HepG2 (cell line): ENCODE data around the gene UBXN2A. TPM values are rescaled to one million over a fixed set of nuclear protein-coding genes. Genes with fewer than 3 reads are reported as not detected.
A peak's percentile ranks its signal among the peaks of the same experiment; 100 is the strongest.

Experiments used
- EP300 ChIP-seq, 3 experiments: sonication (generic) in 1 of 3; formaldehyde crosslinking in 1 of 3; IDR thresholded peaks; 2 replicates each; pipeline versions ENCODE4 v1.5.1 to v1.6.1; 2011 to 2020; ENCODE audit warnings: low read depth in 2 of 3, low read length in 2 of 3, borderline replicate concordance in 1 of 3, improper control_type of control experiment in 1 of 3, mild to moderate bottlenecking in 1 of 3, missing genetic modification reagents in 1 of 3, moderate library complexity in 1 of 3
- ERF ChIP-seq: IDR thresholded peaks from 2 replicates; pipeline ENCODE4 v1.6.1; 2018; ENCODE audit warnings: missing biosample characterization, missing genetic modification reagents
- GATA4 ChIP-seq: sonication (generic); IDR thresholded peaks from 2 replicates; pipeline ENCODE4 v1.6.1; 2016; ENCODE audit warnings: antibody characterized with exemption, low read depth, borderline replicate concordance
- HES4 ChIP-seq: sonication (generic); formaldehyde crosslinking; IDR thresholded peaks from 2 replicates; pipeline ENCODE4 v1.9.0; 2021; ENCODE audit warnings: mild to moderate bottlenecking, missing genetic modification reagents, borderline replicate concordance
- HNRNPL ChIP-seq: fragments of 200-400 bp; formaldehyde crosslinking; IDR thresholded peaks from 2 replicates; pipeline ENCODE4 v1.6.1; 2017; ENCODE audit warnings: mild to moderate bottlenecking, low read depth, low read length
- NR3C1 ChIP-seq: sonication (generic); formaldehyde crosslinking; IDR thresholded peaks from 2 replicates; pipeline ENCODE4 v1.4.0; 2020; ENCODE audit warnings: missing genetic modification reagents
- RXRB ChIP-seq: IDR thresholded peaks from 2 replicates; pipeline ENCODE4 v1.6.1; 2016; ENCODE audit warnings: borderline replicate concordance, missing genetic modification reagents, missing compliant biosample characterization
- ZBTB38 ChIP-seq: sonication (generic); formaldehyde crosslinking; IDR thresholded peaks from 2 replicates; pipeline ENCODE4 v1.5.1; 2020; ENCODE audit warnings: mild to moderate bottlenecking, missing genetic modification reagents
- ZFP1 ChIP-seq: IDR thresholded peaks from 2 replicates; pipeline ENCODE4 v1.6.1; 2016
- ZNF556 ChIP-seq: sonication (generic); formaldehyde crosslinking; IDR thresholded peaks from 2 replicates; pipeline ENCODE4 v1.4.0; 2020; ENCODE audit warnings: mild to moderate bottlenecking, missing genetic modification reagents, borderline replicate concordance
- ZNF773 ChIP-seq: sonication (generic); formaldehyde crosslinking; IDR thresholded peaks from 2 replicates; pipeline ENCODE4 v1.4.0; 2020; ENCODE audit warnings: missing genetic modification reagents, borderline replicate concordance
- ZNF775 ChIP-seq: sonication (generic); formaldehyde crosslinking; IDR thresholded peaks from 2 replicates; pipeline ENCODE4 v1.4.0; 2020; ENCODE audit warnings: missing genetic modification reagents, mild to moderate bottlenecking, moderate library complexity, borderline replicate concordance
- polyA plus RNA-seq, 8 experiments: library from polyadenylated mRNA; depleted of rRNA in 3 of 8; stranded (reverse) in 7 of 8; unstranded in 1 of 8; fragments of >200 nt; fragmentation: Illumina TruSeq in 4 of 8; extraction: Trizol in 4 of 8; gene quantifications; 2 replicates each; pipeline versions ENCODE4 v1.2.1 to v1.2.3, GENCODE V29; 2011 to 2016; ENCODE audit warnings: low read depth in 4 of 8, missing spikeins in 1 of 8, mixed read lengths in 1 of 8; ENCODE audit not compliant: insufficient read depth in 1 of 8
- total RNA-seq, 5 experiments: library from RNA; depleted of rRNA; stranded (reverse); fragments of >200 nt; fragmentation: Illumina TruSeq; extraction: Trizol; gene quantifications; 2 replicates each; pipeline ENCODE4 v1.2.3, GENCODE V29; 2016; ENCODE audit warnings: low read depth in 1 of 5
- TF ChIP-seq, protein P1 (sequence below): sonication (generic); formaldehyde crosslinking; IDR thresholded peaks from 2 replicates; pipeline ENCODE4 v1.4.0; 2020; ENCODE audit warnings: missing genetic modification reagents
- TF ChIP-seq, protein P2 (sequence below): sonication (generic); formaldehyde crosslinking; IDR thresholded peaks from 2 replicates; pipeline ENCODE4 v1.4.0; 2020; ENCODE audit warnings: missing genetic modification reagents, borderline replicate concordance
- TF ChIP-seq, protein P3 (sequence below): IDR thresholded peaks from 2 replicates; pipeline ENCODE4 v1.6.1; 2016; ENCODE audit warnings: mild to moderate bottlenecking
- TF ChIP-seq, protein P4 (sequence below): IDR thresholded peaks from 2 replicates; pipeline ENCODE4 v1.6.1; 2016; ENCODE audit warnings: low read depth

Gene UBXN2A
- total and polyA plus RNA-seq, 2 of the 13 experiments (the other 11 are each of a cell fraction or from before 2014, with no cell fraction given) = 8.3 to 20.9 TPM

DNA sequence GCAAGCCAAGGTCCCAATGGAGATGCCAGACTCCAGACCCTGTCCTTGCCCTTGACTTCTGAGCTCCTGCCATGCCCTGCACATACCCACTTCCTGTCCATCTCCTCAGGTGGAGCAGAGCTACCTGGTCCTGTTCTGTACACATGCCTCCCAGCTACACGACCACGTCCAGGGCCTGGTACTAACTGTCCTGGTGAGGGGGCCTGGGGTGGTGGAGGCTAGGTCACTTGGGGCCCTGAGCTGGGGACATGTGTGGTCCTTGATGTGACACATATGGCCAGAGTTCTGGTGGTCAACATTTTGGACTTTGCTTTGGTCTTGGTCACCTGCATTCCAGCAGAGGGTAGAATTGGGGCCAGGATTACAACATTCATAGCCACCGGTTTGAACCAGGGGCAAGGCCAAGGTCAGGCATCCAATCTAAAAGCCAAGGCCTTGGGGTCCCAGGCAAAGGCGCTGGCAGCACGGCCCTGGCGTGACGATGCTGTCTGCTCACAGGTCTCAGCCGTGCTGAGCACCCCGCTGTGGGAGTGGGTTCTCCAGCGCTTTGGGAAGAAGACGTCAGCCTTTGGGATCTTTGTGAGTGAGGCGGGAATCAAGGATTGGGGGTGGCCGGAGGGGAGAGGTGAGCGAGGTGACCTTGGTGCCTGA is 82.2 kb downstream of the UBXN2A start (continued):
- TF ChIP-seq, protein P1, sequence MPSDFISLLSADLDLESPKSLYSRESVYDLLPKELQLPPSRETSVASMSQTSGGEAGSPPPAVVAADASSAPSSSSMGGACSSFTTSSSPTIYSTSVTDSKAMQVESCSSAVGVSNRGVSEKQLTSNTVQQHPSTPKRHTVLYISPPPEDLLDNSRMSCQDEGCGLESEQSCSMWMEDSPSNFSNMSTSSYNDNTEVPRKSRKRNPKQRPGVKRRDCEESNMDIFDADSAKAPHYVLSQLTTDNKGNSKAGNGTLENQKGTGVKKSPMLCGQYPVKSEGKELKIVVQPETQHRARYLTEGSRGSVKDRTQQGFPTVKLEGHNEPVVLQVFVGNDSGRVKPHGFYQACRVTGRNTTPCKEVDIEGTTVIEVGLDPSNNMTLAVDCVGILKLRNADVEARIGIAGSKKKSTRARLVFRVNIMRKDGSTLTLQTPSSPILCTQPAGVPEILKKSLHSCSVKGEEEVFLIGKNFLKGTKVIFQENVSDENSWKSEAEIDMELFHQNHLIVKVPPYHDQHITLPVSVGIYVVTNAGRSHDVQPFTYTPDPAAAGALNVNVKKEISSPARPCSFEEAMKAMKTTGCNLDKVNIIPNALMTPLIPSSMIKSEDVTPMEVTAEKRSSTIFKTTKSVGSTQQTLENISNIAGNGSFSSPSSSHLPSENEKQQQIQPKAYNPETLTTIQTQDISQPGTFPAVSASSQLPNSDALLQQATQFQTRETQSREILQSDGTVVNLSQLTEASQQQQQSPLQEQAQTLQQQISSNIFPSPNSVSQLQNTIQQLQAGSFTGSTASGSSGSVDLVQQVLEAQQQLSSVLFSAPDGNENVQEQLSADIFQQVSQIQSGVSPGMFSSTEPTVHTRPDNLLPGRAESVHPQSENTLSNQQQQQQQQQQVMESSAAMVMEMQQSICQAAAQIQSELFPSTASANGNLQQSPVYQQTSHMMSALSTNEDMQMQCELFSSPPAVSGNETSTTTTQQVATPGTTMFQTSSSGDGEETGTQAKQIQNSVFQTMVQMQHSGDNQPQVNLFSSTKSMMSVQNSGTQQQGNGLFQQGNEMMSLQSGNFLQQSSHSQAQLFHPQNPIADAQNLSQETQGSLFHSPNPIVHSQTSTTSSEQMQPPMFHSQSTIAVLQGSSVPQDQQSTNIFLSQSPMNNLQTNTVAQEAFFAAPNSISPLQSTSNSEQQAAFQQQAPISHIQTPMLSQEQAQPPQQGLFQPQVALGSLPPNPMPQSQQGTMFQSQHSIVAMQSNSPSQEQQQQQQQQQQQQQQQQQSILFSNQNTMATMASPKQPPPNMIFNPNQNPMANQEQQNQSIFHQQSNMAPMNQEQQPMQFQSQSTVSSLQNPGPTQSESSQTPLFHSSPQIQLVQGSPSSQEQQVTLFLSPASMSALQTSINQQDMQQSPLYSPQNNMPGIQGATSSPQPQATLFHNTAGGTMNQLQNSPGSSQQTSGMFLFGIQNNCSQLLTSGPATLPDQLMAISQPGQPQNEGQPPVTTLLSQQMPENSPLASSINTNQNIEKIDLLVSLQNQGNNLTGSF = no peak
- TF ChIP-seq GATA4 (no peak), HNRNPL (no peak), EP300 (IDR thresholded peaks at IDR 0.05; ENCODE audit: low read depth in 2 of 2, low read length in 2 of 2) (peak; percentile 80 to 88), EP300 (CRISPR knock-in tag; IDR thresholded peaks at IDR 0.05; ENCODE audit: borderline replicate concordance) (no peak; the same call in 1 of the 2 replicates), NR3C1 (no peak), RXRB (CRISPR knock-in tag) (peak; percentile 96), ZFP1 (CRISPR knock-in tag) (0 out of 2 replicates have a peak, but pooled peaks have one; percentile 28), ZNF556 (CRISPR knock-in tag) (peak; percentile 8; the same call in 1 of the 2 replicates), ERF (CRISPR knock-in tag) (peak; percentile 75; the same call in 1 of the 2 replicates), ZNF775 (CRISPR knock-in tag) (no peak), ZBTB38 (CRISPR knock-in tag) (peak; percentile 47; the same call in 1 of the 2 replicates), ZNF773 (CRISPR knock-in tag) (no peak), HES4 (CRISPR knock-in tag) (no peak)
- TF ChIP-seq, protein P2, sequence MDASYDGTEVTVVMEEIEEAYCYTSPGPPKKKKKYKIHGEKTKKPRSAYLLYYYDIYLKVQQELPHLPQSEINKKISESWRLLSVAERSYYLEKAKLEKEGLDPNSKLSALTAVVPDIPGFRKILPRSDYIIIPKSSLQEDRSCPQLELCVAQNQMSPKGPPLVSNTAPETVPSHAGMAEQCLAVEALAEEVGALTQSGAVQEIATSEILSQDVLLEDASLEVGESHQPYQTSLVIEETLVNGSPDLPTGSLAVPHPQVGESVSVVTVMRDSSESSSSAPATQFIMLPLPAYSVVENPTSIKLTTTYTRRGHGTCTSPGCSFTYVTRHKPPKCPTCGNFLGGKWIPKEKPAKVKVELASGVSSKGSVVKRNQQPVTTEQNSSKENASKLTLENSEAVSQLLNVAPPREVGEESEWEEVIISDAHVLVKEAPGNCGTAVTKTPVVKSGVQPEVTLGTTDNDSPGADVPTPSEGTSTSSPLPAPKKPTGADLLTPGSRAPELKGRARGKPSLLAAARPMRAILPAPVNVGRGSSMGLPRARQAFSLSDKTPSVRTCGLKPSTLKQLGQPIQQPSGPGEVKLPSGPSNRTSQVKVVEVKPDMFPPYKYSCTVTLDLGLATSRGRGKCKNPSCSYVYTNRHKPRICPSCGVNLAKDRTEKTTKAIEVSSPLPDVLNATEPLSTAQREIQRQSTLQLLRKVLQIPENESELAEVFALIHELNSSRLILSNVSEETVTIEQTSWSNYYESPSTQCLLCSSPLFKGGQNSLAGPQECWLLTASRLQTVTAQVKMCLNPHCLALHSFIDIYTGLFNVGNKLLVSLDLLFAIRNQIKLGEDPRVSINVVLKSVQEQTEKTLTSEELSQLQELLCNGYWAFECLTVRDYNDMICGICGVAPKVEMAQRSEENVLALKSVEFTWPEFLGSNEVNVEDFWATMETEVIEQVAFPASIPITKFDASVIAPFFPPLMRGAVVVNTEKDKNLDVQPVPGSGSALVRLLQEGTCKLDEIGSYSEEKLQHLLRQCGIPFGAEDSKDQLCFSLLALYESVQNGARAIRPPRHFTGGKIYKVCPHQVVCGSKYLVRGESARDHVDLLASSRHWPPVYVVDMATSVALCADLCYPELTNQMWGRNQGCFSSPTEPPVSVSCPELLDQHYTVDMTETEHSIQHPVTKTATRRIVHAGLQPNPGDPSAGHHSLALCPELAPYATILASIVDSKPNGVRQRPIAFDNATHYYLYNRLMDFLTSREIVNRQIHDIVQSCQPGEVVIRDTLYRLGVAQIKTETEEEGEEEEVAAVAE (CRISPR knock-in tag) = no peak
- TF ChIP-seq, protein P3, sequence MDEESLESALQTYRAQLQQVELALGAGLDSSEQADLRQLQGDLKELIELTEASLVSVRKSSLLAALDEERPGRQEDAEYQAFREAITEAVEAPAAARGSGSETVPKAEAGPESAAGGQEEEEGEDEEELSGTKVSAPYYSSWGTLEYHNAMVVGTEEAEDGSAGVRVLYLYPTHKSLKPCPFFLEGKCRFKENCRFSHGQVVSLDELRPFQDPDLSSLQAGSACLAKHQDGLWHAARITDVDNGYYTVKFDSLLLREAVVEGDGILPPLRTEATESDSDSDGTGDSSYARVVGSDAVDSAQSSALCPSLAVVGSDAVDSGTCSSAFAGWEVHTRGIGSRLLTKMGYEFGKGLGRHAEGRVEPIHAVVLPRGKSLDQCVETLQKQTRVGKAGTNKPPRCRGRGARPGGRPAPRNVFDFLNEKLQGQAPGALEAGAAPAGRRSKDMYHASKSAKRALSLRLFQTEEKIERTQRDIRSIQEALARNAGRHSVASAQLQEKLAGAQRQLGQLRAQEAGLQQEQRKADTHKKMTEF = peak; percentile 72
- TF ChIP-seq, protein P4, sequence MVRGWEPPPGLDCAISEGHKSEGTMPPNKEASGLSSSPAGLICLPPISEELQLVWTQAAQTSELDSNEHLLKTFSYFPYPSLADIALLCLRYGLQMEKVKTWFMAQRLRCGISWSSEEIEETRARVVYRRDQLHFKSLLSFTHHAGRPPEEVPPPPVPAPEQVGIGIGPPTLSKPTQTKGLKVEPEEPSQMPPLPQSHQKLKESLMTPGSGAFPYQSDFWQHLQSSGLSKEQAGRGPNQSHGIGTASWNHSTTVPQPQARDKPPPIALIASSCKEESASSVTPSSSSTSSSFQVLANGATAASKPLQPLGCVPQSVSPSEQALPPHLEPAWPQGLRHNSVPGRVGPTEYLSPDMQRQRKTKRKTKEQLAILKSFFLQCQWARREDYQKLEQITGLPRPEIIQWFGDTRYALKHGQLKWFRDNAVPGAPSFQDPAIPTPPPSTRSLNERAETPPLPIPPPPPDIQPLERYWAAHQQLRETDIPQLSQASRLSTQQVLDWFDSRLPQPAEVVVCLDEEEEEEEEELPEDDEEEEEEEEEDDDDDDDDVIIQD (CRISPR knock-in tag) = 0 out of 2 replicates have a peak, but pooled peaks have one; percentile 50
